HG02943 (cell line): ENCODE measurements around the gene TRABD2B.

Experiments used
- ATAC-seq: cut with Tn5 transposase; IDR thresholded peaks from one replicate; pipeline ENCODE4 v1.9.1; 2021; ENCODE audit warnings: mild to moderate bottlenecking, low read depth, moderate library complexity; ENCODE audit not compliant: unreplicated experiment

The TRABD2B gene

DNA sequence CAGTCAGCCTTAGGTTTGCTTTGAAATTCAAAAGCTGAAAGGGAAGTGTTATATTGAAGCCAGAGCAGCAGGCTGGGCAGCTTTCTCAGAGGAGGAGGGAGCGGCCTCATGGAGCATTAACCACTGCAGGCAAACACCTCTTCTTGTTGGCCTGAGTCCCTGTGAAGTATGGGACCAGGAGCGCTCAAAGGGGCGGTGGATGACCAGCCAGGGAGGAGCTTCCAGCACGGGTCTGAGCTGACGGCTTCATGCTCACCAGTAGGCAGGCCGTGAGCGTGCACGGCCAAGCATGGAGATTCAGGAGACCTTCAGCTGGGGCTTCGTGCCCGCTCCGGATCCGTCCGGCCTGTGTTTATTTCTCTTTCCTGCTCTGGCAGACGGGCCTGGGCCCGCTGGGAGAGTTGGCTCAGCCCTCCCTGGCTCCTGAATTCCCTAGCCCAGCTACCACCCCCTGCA lies 245.2 kb downstream of the TRABD2B start:
- no peak for ATAC-seq

DNA sequence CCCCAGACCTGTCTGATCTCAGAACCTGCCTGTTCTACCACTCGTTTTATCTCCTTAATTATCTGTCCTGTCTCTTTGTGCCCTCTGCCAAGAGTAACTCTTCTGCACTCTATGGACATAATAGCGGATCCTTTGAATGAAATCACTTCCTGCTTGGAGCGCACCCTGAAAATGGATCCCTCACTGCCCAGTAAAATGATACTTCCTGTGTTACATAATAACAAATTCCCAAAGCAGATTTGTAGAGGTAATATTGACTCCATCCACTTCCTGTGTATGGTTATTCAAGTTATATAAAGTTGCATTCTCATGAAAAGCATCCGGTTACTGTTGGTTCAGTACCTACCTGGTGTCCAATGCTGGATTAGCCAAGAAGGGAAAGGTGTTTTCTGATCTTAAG lies 246.0 kb downstream of the TRABD2B start:
- no peak for ATAC-seq

DNA sequence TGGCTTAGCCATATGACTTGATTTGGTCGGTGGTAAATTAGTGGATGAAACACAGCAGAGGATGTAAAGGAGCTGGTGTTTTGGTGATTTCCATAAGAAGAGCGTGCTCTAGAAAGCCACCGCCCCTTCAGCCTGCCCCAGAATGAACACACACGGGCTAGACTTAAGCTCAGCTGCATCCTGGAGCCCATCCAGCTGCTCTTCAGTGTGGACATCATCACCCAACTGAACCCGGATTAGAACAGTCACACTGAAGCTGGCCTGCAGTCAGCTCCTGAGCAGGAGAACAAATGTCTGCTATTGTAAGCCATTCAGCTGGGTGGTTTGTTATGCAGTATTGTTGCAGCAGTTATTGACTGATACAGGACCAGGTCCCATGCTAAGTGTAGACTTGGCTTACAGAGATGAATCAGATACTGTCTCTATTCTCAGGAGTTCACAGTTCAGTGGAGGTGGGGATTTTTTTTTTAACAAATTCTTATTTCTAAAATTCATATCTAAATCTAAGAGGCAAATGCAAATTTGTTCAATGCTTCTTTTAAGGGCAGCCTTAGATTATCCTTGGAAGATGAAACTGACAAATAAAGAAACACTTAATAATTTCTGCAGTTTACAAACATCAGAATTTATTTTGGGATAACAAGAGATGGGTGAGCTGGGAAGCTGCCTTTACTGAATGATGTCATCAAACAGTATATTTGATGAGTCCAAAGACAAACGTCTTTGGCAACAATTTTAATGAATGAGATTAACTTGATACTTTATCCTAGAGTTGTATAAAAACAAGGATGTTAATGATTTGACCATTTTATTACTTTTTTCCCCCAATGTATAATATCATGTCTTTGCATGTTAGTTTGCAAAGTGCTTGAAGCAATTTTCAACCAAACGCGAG lies 251.2 kb downstream of the TRABD2B start:
- no peak for ATAC-seq

DNA sequence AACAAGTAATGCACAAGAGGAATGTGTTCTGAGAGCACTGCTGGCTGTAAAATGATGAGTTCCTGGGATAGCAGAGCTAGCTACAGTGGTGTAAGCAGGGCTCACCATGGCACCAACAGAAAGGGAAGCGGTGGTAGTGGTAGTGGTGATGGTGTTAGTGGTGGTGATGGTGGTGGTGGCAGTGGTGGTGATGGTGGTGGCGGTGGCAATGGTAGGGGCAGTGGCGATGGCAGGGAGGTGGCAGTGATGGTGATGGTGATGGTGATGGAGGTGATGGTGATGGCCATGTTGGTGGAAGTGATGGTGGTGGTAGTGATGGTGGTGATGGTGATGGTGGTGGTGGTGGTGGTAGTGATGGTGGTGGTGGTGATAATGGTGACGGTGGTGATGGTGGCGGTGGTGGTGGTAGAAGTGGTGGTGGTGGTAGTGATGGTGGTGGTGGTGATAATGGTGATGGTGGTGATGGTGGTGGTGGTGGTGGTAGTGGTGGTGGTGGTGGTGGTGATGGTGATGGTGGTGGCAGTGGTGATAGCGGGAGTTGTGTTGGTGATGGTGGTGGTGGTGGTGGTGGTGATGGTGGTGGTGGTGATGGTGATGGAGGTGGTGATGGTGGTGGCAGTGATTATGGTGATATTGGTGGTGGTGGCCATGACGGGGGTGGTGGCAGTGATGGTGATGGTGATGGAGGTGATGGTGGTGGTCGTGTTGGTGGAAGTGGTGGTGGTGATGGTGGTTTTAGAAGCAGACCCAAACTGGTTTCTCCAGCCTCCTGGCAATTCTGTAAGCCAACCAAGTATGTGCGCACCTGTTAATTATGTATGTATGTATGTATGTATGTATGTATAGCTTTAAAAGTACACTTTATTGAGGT lies 254.1 kb downstream of the TRABD2B start:
- ATAC-seq, result no peak

DNA sequence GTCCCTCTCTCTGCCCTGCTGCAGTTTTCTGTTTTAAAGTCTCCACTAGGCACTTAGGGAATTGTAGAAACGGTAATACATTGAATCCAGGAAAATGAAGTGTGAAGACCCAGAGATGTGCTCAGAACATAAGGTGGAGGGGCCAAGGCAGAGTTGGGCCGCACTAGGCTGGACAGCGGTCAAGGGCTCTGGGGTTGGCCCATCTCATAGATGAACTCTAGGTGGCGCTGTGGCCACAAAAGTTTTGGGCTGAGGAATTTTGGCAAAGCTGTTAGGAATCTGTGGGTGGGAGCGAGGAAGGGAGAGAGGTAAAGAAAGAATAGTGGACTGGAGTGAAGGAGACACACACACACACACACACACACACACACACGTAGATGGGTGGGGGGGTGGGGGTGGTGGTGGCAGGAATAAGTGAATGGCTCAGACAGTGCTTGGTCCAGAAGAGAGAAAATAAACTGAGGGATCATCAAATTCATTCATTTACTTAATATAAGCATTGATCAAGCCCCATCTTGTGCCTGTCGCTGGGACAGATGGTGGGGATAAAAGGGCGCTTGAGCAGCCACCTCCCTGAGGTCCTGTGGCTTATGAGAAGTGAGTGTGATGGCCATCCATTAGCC lies 258.5 kb downstream of the TRABD2B start:
- ATAC-seq, result no peak

DNA sequence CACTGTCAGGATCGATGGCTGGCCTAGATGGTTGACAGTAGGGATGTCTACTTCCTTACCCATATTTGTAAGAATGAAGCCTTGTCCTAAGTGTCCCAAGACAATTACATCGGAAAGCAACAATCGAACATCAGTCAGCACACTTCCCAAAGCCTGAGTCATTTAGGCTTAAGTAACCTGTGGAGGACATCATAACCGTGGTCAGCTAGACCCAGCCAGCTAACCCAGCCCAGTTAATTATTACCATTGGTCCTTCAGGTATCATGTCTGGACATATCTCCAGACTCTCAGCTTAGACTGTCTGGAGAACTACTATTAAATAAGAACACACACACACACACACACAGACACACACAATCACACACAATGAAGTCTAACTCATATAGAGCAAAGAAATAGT lies 264.7 kb downstream of the TRABD2B start:
- no peak for ATAC-seq

DNA sequence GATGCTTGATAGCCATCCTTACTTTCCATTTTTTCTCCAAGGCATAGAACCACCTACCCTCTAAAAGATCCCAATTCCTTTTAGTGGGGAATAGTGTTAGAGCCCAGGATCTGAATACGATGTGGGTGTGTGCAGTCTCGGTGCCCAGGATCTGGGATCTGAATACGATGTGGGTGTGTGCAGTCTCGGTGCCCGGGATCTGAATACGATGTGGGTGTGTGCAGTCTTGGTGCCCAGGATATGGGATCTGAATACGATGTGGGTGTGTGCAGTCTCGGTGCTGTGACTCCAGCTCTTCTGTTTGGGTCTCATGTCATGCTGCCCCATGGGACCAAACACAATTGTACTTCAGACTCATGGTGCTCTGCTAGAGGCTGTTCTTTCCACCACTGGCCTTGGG lies 265.5 kb downstream of the TRABD2B start:
- ATAC-seq, result no peak

DNA sequence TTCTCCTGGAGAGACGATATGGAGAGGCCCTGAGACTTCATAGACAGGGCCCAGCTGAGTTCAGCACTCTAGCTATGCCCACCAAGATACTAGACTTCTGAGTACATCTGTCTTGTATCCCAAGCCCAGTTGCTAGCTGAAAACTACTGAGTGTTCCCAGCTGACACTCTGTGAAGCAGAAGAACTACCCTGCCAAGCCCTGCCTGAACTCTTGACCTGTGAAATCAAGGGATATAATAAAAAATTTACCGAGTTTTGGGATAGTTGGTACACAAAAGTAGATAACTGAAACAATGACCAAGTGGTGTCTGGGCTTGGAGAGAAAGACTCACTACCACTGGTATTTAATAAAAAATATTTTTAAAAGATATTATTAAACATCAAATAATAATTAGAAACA lies 267.5 kb downstream of the TRABD2B start:
- no peak for ATAC-seq

DNA sequence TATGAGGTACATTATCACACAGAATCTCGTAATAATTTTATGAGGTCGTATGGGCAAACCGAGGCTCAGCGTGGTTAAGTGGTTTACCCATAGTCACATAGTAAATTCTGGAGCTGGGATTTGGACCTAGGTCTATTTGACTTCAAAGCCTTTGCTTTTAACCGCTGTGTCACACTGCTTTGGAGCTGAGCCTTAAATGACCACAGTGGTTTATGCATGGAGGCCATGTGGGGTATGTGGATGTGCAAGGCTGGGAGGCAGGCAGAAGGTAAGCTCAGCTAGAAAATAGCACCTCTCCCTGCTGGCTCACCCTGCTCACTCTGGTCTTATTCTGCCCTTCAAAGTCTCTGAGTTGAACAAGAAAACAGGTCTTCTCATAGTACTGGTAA lies 269.5 kb downstream of the TRABD2B start:
- ATAC-seq, result no peak

DNA sequence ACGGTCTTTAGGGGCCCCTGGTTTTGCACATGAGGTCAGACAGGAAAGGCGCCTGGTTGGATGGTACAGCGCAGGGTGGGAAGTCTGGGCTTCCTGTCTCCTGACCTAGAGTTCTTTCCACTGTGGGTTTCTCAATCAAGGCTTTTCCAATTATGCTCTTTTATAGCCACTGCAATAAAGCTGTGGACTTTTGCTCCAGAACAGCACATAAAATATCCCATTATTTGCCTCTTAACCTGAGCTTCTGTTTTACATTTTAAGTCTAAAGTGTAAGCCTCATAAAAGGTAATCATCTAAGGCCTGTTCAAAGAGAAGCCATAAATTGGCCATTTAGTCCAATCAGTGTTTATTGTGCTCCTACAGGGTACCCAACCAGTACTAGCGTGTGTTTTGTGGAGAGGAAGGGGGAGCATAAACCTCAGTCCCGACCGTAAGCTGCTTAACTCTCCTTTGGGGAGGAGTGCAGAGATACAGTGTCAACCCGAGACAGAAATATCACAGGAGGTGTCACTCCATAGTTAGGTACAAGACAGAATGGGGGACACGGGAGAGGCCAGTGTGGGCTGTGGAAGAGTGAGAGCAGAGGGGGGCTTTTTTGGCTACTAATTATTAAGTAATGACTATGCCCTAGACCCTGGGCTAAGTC lies 270.0 kb downstream of the TRABD2B start:
- no peak for ATAC-seq

DNA sequence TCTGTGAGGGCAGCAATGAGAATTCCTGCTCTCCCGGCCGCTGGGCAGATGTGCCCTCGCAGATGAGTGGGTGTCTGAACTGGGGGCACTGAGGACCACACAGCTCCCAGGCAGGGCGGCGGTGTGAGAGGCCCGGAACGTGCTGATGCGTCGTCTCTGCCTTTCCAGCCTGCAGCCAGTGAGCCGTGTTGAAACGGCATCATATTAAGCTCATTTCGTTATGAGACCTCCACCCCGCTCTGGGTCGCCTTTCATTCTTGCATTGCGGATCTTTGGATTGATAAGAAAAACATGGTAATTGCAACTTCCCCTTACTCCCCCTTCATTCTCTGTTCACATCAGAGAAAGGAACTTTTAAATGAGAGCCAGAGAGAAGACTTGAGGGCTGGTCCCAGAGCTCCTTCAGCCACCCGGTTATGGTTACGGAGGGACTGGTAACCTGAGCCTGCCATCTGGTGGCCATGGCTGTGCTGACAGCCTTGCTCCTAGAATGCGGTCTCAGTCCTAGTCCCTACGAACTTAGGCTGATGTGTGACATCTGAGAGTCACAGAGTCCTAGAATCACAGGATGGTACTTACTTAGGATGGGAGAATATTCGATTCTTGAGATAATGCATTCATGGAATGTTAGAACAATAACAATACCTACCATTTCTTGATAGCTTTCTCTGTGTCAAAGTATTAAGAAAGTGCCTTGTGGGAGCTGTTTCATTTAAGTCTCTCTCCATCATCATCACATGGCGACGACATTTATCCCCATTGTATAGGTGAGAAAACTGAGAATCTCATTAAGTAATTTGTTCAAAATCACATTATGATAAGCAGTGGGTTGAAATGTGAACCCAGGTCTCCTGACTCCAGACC lies 271.0 kb downstream of the TRABD2B start:
- peak; percentile 71 for ATAC-seq

DNA sequence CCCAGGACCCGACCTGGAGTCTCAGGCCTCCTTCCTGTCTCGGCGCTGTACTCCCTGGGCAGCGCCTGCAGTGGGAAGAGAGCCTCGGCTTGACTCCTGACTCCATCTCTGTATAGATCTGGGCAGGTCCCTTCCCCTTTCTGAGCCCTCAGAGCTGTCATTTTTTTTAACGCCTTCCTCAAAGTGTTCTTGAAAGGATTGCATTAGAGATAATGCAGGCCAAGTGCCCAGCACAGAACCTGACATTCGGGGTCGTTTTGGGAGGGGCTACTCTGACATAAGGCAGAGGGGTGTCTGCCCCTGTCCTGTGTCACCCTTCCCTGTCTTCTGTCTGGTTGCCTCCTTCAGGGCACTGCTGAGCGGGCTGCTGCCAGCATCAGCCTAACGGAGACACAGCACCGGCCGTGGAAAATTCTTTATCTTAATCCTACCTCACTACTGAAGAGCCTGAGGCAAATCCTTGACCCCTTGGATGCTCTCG lies 271.6 kb downstream of the TRABD2B start:
- no peak for ATAC-seq

DNA sequence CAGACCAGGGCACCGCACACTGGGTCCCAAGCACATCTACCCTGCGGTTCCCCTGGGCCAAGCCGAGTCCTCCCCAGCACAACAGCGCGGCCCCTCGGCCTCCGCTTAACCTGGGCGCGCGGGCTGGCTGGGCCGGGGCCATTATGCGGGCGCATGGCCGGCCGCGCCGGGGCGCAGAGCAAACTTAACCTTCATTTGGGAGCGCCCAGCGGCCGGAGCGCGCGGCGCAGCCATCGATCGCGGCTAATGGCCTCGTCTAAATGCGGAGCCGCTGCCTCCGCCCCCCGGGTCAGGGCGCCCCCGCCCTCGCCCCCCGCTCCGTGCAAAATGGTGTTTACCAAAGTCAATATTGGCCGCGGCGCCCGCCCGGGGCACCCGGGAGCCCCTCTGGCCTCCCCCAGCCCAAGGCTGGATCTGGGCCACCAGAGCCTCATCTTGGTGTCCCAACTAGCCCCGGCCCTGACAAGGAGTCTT lies 272.1 kb downstream of the TRABD2B start:
- ATAC-seq, result no peak

DNA sequence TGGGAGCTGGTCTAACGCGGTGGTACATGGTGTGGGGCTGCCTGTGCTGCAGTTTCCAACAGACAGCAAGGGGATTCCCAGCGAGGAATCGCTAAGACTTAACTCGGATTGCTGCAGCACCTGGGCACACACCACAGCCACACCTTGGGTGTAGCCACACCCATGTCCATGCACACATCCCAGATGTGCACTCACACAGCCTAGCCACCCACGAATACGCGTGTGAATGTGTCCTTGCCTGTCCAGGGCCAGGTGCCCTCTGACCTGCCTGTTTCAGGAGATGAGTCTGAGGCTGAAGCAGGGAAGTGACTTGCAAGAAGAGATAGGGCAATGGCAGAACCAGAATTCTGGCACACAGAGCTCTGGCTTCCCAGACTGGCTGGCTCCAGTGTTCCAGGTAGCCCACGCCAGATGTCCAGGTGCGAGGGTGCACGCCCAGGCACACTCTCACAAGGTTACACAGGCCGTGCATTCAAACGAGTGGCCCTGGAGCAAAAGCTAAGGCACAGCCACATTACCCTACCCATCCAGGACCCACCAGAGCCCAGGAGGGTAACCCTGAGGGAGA lies 272.7 kb downstream of the TRABD2B start:
- no peak for ATAC-seq

DNA sequence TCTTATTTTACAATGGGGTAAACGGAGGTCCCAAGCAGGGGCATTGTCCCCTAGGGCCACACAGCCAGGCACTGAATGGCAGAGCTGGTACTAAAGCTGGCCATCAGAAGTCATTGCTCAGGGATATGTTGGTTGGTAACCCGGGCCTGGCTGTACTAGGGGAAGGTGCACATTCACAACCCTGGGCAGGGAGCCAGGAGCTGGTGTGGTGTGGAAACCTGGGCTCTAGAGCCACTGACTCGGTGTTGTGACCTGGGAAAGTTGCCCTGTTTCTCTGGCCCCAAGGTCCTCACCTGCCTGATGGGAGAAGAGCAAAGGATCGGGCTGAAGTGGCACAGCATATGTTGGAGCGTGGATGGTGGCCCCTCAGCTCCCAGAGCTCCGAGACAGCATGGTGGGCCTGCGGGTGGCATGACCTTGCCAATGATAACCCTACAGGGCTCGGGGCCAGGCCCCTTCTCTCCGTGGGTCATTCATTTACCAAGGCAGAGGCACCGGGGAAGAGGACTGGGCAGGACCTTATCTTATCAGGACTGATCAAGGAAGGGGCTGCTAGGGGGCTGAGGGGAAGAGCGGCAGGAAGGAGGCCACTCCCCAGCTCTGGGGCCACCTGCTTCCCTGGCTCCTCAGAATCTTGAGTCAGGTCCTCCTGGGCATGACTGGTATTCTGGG lies 274.1 kb downstream of the TRABD2B start:
- ATAC-seq, result no peak

DNA sequence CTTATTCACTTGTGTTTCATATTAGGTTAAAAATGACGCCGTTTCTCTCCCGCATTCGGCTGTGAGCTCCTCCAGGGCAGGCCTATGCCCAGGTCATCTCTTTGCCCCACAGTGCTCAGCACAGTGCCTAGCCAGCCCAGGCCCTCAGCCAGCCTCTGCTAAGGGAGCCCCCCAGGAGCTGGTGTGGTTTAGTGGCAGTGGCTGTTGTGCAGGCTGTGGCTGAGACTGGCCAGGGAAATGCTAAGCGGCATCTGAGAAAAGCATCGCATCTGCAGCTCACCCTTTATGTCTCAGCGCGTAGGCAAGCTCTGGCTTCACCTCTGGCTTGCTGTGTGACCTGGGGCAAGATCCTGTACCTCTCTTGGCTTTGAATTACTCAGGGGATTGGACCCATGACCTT lies 275.1 kb downstream of the TRABD2B start:
- ATAC-seq, result no peak

DNA sequence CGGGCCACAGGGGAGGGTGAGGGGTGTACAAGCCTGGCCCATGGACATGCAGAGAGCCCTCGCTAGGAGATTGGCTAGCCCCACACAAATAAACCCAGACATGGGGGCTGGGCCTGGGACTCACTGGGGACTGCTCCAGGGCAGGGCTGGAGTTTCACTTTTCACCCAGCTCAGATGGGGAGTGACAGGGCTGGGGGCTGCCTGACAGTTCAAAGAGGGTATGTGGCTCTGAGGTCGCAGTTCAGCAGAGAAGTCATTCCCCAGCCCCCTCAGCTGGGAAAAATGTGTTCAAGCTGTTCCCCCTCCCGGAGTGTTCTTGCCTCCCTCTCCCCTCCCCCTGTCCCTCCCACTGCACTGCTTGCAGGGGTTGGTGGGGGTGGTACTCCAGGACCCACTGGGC lies 277.1 kb downstream of the TRABD2B start:
- ATAC-seq, result no peak

DNA sequence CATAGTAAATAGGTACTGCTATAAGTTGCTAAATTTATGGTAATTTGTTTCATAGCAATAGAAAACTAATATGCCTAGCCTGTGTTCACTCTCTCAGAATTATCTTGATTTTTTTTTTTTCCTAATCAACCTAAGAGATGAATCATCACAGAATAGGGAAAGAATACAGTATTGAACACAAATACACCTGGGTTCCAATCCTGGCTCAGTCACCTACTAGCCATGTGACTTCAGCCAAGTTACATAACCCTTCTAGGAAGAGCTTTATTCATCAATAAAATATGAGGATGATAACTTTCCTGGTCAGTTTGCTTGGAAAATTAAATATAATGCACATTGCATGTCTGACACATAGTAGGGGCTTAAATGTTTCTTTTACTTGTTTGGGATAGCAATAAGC lies 279.8 kb downstream of the TRABD2B start:
- no peak for ATAC-seq
